GM21723 (cell line): ENCODE results near the gene MAPKAP1.
"Not testable (repeated sequence)": the region's sequence is repeated elsewhere in the genome, so short reads cannot be mapped to it uniquely, and the experiment has no call there.

Source experiments
- ATAC-seq: cut with Tn5 transposase; IDR thresholded peaks from one replicate; pipeline ENCODE4 v1.9.1; 2021; ENCODE audit warnings: mild to moderate bottlenecking, moderate library complexity; ENCODE audit not compliant: unreplicated experiment

Gene MAPKAP1

GRCh38 chr9:125732562-125732961 is 25.6 kb upstream of the MAPKAP1 start:
- no peak for ATAC-seq

- ATAC-seq = no peak
Measured at GRCh38 chr9:125730168-125730567, 23.2 kb upstream of the MAPKAP1 start.

- no peak for ATAC-seq
Measured at GRCh38 chr9:125726456-125727132, 19.6 kb upstream of the MAPKAP1 start.

- peak; percentile 12 for ATAC-seq
Measured at GRCh38 chr9:125707472-125707804, 430 bp upstream of the MAPKAP1 start.

GRCh38 chr9:125705893-125706292 is 1.1 kb downstream of the MAPKAP1 start:
- ATAC-seq = no peak

- ATAC-seq = no peak
Measured at GRCh38 chr9:125703662-125704061, 3.3 kb downstream of the MAPKAP1 start.

GRCh38 chr9:125701351-125701750 is 5.7 kb downstream of the MAPKAP1 start:
- ATAC-seq = no peak

- peak; percentile 76 for ATAC-seq
Measured at GRCh38 chr9:125700791-125701190, 6.2 kb downstream of the MAPKAP1 start.

- ATAC-seq = no peak
Measured at GRCh38 chr9:125699870-125700269, 7.1 kb downstream of the MAPKAP1 start.

- no peak for ATAC-seq
Measured at GRCh38 chr9:125696106-125696647, 10.8 kb downstream of the MAPKAP1 start.

- not testable (repeated sequence) for ATAC-seq
Measured at GRCh38 chr9:125695548-125695947, 11.5 kb downstream of the MAPKAP1 start.

- ATAC-seq = no peak
Measured at GRCh38 chr9:125694478-125694877, 12.5 kb downstream of the MAPKAP1 start.

GRCh38 chr9:125693492-125693891 is 13.5 kb downstream of the MAPKAP1 start:
- not testable (repeated sequence) for ATAC-seq

- ATAC-seq = no peak
Measured at GRCh38 chr9:125691869-125692268, 15.1 kb downstream of the MAPKAP1 start.

GRCh38 chr9:125690679-125691078 is 16.3 kb downstream of the MAPKAP1 start:
- no peak for ATAC-seq

GRCh38 chr9:125687163-125687863 is 19.7 kb downstream of the MAPKAP1 start:
- ATAC-seq = no peak

- no peak for ATAC-seq
Measured at GRCh38 chr9:125685167-125685566, 21.8 kb downstream of the MAPKAP1 start.

- no peak for ATAC-seq
Measured at GRCh38 chr9:125683486-125683885, 23.5 kb downstream of the MAPKAP1 start.

- ATAC-seq = no peak
Measured at GRCh38 chr9:125682340-125682739, 24.7 kb downstream of the MAPKAP1 start.

- no peak for ATAC-seq
Measured at GRCh38 chr9:125681657-125682056, 25.4 kb downstream of the MAPKAP1 start.

- no peak for ATAC-seq
Measured at GRCh38 chr9:125681086-125681622, 25.9 kb downstream of the MAPKAP1 start.

- no peak for ATAC-seq
Measured at GRCh38 chr9:125680445-125680844, 26.6 kb downstream of the MAPKAP1 start.
